GM21529 (cell line): ENCODE results near the gene MMP27.

Experiments
- ATAC-seq: cut with Tn5 transposase; IDR thresholded peaks from one replicate; pipeline ENCODE4 v1.9.1; 2021; ENCODE audit not compliant: unreplicated experiment

Gene MMP27

GRCh38 chr11:102703826-102704493, 1.6 kb downstream of the MMP27 start:
- ATAC-seq: no peak

GRCh38 chr11:102695201-102695600, 10.4 kb downstream of the MMP27 start:
- no peak for ATAC-seq

- ATAC-seq: no peak
Observed at GRCh38 chr11:102685754-102686153, 19.8 kb downstream of the MMP27 start.

GRCh38 chr11:102685338-102685737, 20.2 kb downstream of the MMP27 start:
- ATAC-seq: no peak

GRCh38 chr11:102683277-102683676, 22.3 kb downstream of the MMP27 start:
- ATAC-seq: no peak

- no peak for ATAC-seq
Observed at GRCh38 chr11:102680945-102681344, 24.6 kb downstream of the MMP27 start.

GRCh38 chr11:102678022-102678421, 27.5 kb downstream of the MMP27 start:
- no peak for ATAC-seq

- ATAC-seq: no peak
Observed at GRCh38 chr11:102676084-102676483, 29.5 kb downstream of the MMP27 start.

GRCh38 chr11:102669664-102670063, 35.9 kb downstream of the MMP27 start:
- peak; percentile 62 for ATAC-seq

- ATAC-seq: peak; percentile 61
Observed at GRCh38 chr11:102666331-102666957, 39.1 kb downstream of the MMP27 start.

- ATAC-seq: peak; percentile 62
Observed at GRCh38 chr11:102664001-102664752, 41.4 kb downstream of the MMP27 start.

- ATAC-seq: no peak
Observed at GRCh38 chr11:102662607-102663006, 43.0 kb downstream of the MMP27 start.

GRCh38 chr11:102661040-102661439, 44.5 kb downstream of the MMP27 start:
- ATAC-seq: no peak

- ATAC-seq: no peak
Observed at GRCh38 chr11:102656528-102656927, 49.0 kb downstream of the MMP27 start.

- no peak for ATAC-seq
Observed at GRCh38 chr11:102655547-102655946, 50.0 kb downstream of the MMP27 start.

- ATAC-seq: no peak
Observed at GRCh38 chr11:102654761-102655160, 50.8 kb downstream of the MMP27 start.

GRCh38 chr11:102653744-102654291, 51.8 kb downstream of the MMP27 start:
- ATAC-seq: no peak

GRCh38 chr11:102647430-102647829, 58.1 kb downstream of the MMP27 start:
- ATAC-seq: no peak

GRCh38 chr11:102643941-102644340, 61.6 kb downstream of the MMP27 start:
- no peak for ATAC-seq
